ENCODE results near the gene ARCN1.

DNA sequence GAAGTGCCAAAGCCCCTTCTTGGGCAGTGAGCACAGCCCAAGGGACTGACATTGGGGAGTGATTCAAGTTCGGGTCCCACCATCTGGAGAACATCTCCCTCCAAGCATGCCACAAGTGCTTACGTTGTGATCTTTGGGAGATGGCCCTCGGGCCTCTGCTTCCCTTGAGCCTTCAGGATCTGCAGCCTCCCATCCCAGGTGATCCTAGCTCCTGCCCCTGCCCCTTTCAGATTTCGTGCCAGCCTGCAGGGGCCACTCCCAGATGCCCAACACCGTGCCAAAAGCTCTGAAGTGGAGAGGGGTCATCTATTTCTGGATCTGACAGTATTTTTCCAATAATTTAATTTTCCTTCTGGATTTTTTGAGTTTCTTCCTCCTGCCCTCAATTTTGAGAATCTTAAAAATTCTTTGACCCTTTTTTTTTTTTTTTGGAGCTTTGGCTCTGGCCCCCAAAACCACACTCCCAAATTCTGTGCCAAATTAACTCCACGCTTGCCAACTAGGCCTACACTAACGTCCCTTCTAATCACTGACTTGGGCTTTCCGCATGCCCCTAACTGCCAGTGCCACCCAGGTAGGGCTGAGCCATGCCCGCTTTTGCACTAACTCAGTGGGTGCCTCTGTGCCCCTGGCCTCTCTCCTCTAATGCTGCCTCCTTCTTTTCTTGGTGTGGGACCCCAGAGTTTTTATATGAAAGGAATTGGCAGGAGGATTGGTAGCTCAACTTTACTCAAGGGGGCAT, 60.5 kb downstream of the ARCN1 start:
- no peak for TF ChIP-seq POLR2A (IDR thresholded peaks at IDR 0.05)
- TF ChIP-seq, protein P1, sequence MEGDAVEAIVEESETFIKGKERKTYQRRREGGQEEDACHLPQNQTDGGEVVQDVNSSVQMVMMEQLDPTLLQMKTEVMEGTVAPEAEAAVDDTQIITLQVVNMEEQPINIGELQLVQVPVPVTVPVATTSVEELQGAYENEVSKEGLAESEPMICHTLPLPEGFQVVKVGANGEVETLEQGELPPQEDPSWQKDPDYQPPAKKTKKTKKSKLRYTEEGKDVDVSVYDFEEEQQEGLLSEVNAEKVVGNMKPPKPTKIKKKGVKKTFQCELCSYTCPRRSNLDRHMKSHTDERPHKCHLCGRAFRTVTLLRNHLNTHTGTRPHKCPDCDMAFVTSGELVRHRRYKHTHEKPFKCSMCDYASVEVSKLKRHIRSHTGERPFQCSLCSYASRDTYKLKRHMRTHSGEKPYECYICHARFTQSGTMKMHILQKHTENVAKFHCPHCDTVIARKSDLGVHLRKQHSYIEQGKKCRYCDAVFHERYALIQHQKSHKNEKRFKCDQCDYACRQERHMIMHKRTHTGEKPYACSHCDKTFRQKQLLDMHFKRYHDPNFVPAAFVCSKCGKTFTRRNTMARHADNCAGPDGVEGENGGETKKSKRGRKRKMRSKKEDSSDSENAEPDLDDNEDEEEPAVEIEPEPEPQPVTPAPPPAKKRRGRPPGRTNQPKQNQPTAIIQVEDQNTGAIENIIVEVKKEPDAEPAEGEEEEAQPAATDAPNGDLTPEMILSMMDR (IDR thresholded peaks at IDR 0.05 in 4 of 5, conservative IDR thresholded peaks at IDR 0.05 in 1 of 5) = no peak
